Ovary (tissue), 9 donors: Measurements from ENCODE around the gene C3orf33. TPM values are rescaled to one million over a fixed set of nuclear protein-coding genes. Genes with fewer than 3 reads are reported as not detected.

Source experiments
- DNase-seq, 5 donors: peaks; one replicate each; pipeline ENCODE4 v3.0.0-alpha.2; 2019 to 2020
- H3K27ac ChIP-seq, 2 donors: fragments of 200-600 bp; one replicate each; pipeline versions ENCODE4 v1.5.1 to v1.8.0; 2019 to 2022
- H3K27me3 ChIP-seq: fragments of 200-600 bp; one replicate; pipeline ENCODE4 v1.8.0; 2022
- H3K36me3 ChIP-seq: fragments of 200-600 bp; sonication (generic); one replicate; pipeline ENCODE4 v1.5.1; 2019
- H3K4me1 ChIP-seq: one replicate; pipeline ENCODE4 v1.8.1; 2013; ENCODE audit warnings: mild to moderate bottlenecking, moderate library complexity; ENCODE audit not compliant: insufficient read depth
- H3K4me3 ChIP-seq: fragments of 200-600 bp; sonication (generic); one replicate; pipeline ENCODE4 v1.5.1; 2017
- H3K9me3 ChIP-seq, 2 donors: fragments of 200-600 bp in 1 of 2; sonication (generic) in 1 of 2; one replicate each; pipeline versions ENCODE4 v1.5.1 to v1.8.1; 2013 to 2019; ENCODE audit warnings: mild to moderate bottlenecking in 1 of 2, moderate library complexity in 1 of 2
- EP300 ChIP-seq: sonication (generic); formaldehyde crosslinking; IDR thresholded peaks from one replicate; pipeline ENCODE4 v1.6.1; 2017; ENCODE audit warnings: antibody characterized with exemption
- POLR2A ChIP-seq: fragments of 450-650 bp; IDR thresholded peaks from one replicate; pipeline ENCODE4 v1.6.1; 2017; ENCODE audit warnings: antibody characterized with exemption, mild to moderate bottlenecking, moderate library complexity
- WGBS, 3 donors: extraction: QIAGEN DNeasy Blood & Tissue Kit in 1 of 3; methylation state at CpG; one replicate each; pipeline versions ENCODE4 v1.1.5 to v1.1.7; 2013 to 2017; 5-methylcytosine and 5-hydroxymethylcytosine counted together
- intact Hi-C, 4 donors: fragments of 100-400 bp; cut with DNase I; formaldehyde crosslinking; loops; one replicate each; pipeline versions ENCODE4 v1.11.0 to v1.15.1; 2022 to 2023
- polyA plus RNA-seq, 2 donors: library from polyadenylated mRNA; stranded (reverse); fragments of 200-250 nt in 1 of 2; fragments of 350-450 nt in 1 of 2; fragmentation: Illumina TruSeq in 1 of 2; extraction: RNeasy Lipid Tissue Mini Kit (QIAGEN cat#74804) in 1 of 2; gene quantifications; one replicate each; pipeline ENCODE4 v1.2.3, GENCODE V29; 2013 to 2014
- total RNA-seq, 7 donors: library from RNA; depleted of rRNA in 2 of 7; stranded (reverse); fragments of >200 nt in 2 of 7; fragmentation: NEBNext Ultra II Directional in 3 of 7; extraction: Animal tissue kit (Norgen Biotek cat#: 25700) in 3 of 7; gene quantifications; one replicate each; pipeline versions ENCODE4 v1.1.0 to v1.2.4, GENCODE V29; 2016 to 2023
- TF ChIP-seq, protein P1 (sequence below), 3 donors: fragments of 450-650 bp in 2 of 3; fragments of 200-600 bp in 1 of 3; IDR thresholded peaks; one replicate each; pipeline versions ENCODE4 v1.5.1 to v1.8.0; 2016 to 2022; ENCODE audit warnings: antibody characterized with exemption in 3 of 3, mild to moderate bottlenecking in 1 of 3
- donor health status: DM: no; HTN: no; CAD: no; lungs with moderate emphysema.
- donor health status: DM: no; HTN: no; CAD: no.
- donor health status: Bipolar disorder and iron deficiency.
- donor health status: DM: yes; HTN: yes; CAD: no.
- donor health status: DM: no; HTN: no; CAD: no.
- donor health status: DM: yes; HTN: yes; CAD: no.

The C3orf33 gene
- total and polyA plus RNA-seq, 9 donors = 4.5 to 7.6 (median 6.3) TPM

DNA sequence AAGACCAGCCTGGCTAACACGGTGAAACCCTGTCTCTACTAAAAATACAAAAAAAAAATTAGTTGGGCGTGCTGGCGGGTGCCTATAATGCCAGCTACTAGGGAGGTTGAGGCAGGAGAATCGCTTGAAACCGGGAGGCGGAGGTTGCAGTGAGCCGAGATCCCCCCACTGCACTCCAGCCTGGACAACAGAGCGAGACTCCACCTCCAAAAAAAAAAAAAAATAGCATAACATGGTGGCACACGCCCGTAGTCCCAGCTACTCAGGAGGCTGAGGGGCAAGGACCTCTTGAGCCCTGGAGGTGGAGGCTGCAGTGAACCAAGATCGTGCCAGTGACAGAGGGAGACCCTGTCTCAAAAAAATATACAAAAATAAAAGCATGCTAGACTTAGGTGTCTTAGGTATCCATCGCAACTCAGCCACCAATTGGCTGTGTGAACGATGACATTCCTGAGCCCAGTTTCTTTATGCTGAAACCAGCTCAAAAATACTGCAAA is 67.5 kb downstream of the C3orf33 start:
- 89 to 91% (median 89%) methylated on average over 13 of the region's 13 CpGs for WGBS, 3 donors

DNA sequence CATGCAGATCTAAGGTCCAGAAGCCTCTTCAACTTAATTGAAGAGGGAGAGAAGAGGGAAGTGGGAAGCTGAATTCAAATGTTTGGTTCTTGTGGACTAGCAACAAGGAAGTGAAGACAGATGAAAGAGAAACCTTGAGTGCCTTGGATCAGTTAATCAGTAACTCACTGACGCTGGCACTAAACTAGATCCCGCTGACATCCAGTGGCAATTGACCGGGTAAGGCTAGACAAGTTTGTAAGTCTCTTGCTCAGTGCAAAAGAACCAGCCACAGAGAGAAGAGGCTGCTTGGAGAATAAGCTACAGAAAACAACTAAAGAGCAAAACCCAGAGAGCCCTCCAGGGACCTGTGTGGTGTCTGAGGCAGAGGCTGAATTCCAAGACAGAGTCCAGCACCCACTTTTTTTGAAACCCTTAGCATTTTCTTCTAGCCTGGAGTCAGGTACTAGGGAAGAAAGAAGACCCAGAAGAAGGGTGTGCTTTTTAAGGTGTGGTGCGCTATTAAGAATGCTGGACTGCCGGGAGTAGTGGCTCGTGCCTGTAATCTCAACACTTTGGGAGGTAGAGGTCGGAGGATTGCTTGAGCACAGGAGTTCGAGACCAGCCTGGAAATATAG is 68.1 kb downstream of the C3orf33 start:
- Histone ChIP-seq H3K27me3 (no peaks in the 10 kb centered on the region), H3K4me1 (no peaks in the 10 kb centered on the region), H3K9me3 (no peaks in the 10 kb centered on the region), H3K4me3 (no peak overlapping the region), H3K27ac (no peak overlapping the region), H3K36me3 (no peaks in the 10 kb centered on the region)
- intact Hi-C loops = no loop called here
- no peak for DNase-seq
- 58 to 69% (median 61%) methylated on average over 8 of the region's 8 CpGs for WGBS, 3 donors
- no peak for TF ChIP-seq POLR2A
- TF ChIP-seq, protein P1, sequence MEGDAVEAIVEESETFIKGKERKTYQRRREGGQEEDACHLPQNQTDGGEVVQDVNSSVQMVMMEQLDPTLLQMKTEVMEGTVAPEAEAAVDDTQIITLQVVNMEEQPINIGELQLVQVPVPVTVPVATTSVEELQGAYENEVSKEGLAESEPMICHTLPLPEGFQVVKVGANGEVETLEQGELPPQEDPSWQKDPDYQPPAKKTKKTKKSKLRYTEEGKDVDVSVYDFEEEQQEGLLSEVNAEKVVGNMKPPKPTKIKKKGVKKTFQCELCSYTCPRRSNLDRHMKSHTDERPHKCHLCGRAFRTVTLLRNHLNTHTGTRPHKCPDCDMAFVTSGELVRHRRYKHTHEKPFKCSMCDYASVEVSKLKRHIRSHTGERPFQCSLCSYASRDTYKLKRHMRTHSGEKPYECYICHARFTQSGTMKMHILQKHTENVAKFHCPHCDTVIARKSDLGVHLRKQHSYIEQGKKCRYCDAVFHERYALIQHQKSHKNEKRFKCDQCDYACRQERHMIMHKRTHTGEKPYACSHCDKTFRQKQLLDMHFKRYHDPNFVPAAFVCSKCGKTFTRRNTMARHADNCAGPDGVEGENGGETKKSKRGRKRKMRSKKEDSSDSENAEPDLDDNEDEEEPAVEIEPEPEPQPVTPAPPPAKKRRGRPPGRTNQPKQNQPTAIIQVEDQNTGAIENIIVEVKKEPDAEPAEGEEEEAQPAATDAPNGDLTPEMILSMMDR (IDR thresholded peaks at IDR 0.05) = no peak
- TF ChIP-seq EP300 = no peak

More for the DNA sequence above, 67.5 kb downstream of the C3orf33 start:
- TF ChIP-seq, protein P1 (IDR thresholded peaks at IDR 0.05) = no peak
- TF ChIP-seq POLR2A = no peak
- no peak for TF ChIP-seq EP300
- no peak for DNase-seq
- intact Hi-C loops = no loop called here
- Histone ChIP-seq H3K27me3 (no peaks in the 10 kb centered on the region), H3K4me3 (no peak overlapping the region), H3K4me1 (no peaks in the 10 kb centered on the region), H3K36me3 (no peaks in the 10 kb centered on the region), H3K9me3 (no peaks in the 10 kb centered on the region), H3K27ac (no peak overlapping the region)

DNA sequence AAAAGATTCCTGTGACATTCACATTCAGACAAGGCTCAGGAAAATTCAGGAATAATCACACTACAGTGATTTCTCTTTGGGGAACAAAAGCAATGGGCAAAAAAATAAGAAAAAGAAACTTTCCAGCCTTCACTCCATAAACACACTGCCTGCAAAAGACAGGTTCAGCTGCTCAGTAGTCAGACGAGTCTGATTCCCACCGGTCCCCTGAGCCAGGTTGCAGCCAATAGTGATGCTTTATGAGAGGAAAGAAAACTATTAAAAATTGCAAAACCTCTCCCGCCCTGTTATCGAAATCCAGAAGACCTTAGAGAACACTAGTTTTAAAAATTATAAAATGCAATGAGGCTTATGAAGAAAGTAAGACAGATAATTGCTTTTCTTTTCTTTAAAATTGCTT is 69.7 kb downstream of the C3orf33 start:
- 62 to 68% (median 64%) methylated on average over 4 of the region's 4 CpGs for WGBS, 3 donors
- no peak for DNase-seq
- H3K4me3 ChIP-seq = no peak overlapping the region
- no peaks in the 10 kb centered on the region for H3K4me1 ChIP-seq
- intact Hi-C loops = no loop called here
- H3K27me3 ChIP-seq = no peaks in the 10 kb centered on the region
- TF ChIP-seq POLR2A = no peak
- TF ChIP-seq, protein P1 (IDR thresholded peaks at IDR 0.05) = no peak
- no peak for TF ChIP-seq EP300
- H3K27ac ChIP-seq = no peak overlapping the region
- no peaks in the 10 kb centered on the region for H3K36me3 ChIP-seq
- H3K9me3 ChIP-seq = no peaks in the 10 kb centered on the region

DNA sequence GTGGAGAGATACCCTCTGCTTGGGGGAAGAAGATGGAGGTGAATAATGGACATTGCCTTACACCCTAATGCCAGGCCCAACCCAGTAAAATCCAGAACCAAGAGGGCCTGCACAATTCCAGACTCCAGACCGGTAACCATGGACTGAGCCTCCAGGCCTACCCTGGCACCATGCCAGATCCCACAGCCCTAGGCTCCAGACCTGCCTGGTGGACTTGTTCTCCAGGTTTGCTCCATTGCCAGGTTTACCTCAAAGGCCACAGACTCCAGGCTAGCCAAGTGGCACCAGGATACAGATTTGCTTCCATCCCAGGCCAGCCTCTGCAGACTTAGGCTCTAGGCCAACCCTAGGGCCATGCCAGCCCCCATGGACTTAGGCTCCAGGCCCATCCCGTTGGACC is 75.2 kb downstream of the C3orf33 start:
- 76 to 88% (median 81%) methylated on average over 2 of the region's 2 CpGs for WGBS, 3 donors
- DNase-seq = no peak
- Histone ChIP-seq H3K4me1 (no peaks in the 10 kb centered on the region), H3K4me3 (no peak overlapping the region), H3K27ac (no peak overlapping the region), H3K9me3 (no peaks in the 10 kb centered on the region), H3K27me3 (no peaks in the 10 kb centered on the region), H3K36me3 (no peaks in the 10 kb centered on the region)
- intact Hi-C loops = no loop called here
- TF ChIP-seq, protein P1 (IDR thresholded peaks at IDR 0.05) = no peak
- TF ChIP-seq EP300 (no peak), POLR2A (no peak)
